HG03025 (cell line): ENCODE results near the gene RGS12.
"Not testable (repeated sequence)": the region's sequence is repeated elsewhere in the genome, so short reads cannot be mapped to it uniquely, and the experiment has no call there.

Experiments used
- ATAC-seq: cut with Tn5 transposase; IDR thresholded peaks from one replicate; pipeline ENCODE4 v1.9.1; 2021; ENCODE audit warnings: mild to moderate bottlenecking, moderate library complexity; ENCODE audit not compliant: unreplicated experiment, low FRiP score

RGS12 gene

GRCh38 chr4:3295837-3296624 lies 3.2 kb downstream of the RGS12 start:
- ATAC-seq, result no peak

- ATAC-seq, result no peak
Observed at GRCh38 chr4:3296651-3297050, 3.8 kb downstream of the RGS12 start.

GRCh38 chr4:3297066-3297859 lies 4.4 kb downstream of the RGS12 start:
- ATAC-seq, result no peak

DNA sequence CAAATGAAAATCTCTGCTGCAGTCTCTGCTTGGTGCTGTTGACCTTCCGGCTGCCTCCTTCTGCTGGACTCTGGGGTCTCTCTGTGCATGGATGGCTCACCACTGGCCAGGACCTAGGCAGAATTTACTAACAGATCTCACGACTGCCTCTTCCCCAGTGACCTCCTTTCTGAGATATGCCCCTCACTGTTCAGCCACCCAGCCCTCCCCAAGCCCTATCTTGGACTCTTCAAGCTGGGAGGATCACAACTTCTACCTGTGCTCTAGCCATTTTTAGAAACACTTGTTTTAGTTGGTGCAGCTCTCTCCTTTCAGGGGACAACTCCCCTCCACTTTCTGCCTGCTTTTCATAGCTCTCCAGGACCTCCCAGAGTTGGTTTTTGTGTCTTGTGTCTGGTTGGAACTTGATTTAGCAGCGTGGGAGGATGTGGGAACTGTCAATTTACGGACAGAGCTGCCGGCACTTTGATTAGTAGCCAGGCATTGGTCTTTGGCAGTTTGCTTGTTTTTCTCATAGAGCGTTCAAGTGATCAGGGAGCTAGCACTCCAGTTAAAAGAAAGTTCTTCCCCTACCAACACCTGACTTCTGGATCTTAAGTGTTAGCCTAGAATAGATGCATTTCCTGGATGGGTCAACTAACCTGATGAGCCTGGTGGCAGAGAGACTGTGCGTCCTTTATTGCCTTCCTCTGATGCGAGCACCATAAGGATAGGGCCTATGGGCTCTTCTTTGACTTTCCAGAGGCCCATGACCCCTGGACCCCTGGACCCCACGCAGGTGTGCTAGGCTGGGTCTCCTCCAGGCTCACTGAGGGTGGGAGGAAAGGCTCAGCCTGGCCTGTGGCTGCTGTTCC lies 6.5 kb downstream of the RGS12 start:
- no peak for ATAC-seq

GRCh38 chr4:3299976-3300671 lies 7.3 kb downstream of the RGS12 start:
- no peak for ATAC-seq

- ATAC-seq, result not testable (repeated sequence)
Observed at GRCh38 chr4:3300882-3301281, 8.1 kb downstream of the RGS12 start.

GRCh38 chr4:3301450-3302172 lies 8.8 kb downstream of the RGS12 start:
- ATAC-seq, result no peak

DNA sequence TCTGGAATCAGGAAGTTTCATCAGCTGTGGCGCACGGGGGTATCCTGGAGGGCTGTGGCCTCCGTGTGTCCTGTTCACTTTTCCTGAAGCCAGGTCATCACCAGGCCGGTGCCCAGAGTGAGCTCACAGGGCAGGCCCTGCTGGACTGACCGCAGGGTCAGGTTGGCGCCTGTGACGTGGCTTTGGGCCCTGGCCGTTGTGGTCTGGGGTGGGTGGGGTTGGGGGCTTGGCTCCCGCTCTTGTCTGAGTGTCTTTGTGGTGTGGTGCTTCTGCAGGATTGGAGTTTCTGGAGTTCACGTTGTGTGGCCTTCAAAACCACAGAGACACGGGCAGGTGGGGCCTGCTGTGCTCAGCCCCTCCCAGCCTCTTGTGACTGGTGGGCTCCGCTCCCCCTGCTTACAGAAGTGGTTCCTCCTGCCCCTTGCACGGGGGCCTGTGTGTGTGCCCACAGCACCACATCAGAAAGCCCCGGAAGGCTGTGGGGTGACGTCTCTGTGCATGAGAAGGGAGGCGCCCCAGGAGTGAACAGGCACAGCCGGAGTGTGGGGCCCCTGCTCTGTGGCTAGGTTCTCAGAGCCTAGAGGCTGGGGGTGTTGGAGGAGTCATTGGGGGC lies 9.5 kb downstream of the RGS12 start:
- ATAC-seq, result no peak

DNA sequence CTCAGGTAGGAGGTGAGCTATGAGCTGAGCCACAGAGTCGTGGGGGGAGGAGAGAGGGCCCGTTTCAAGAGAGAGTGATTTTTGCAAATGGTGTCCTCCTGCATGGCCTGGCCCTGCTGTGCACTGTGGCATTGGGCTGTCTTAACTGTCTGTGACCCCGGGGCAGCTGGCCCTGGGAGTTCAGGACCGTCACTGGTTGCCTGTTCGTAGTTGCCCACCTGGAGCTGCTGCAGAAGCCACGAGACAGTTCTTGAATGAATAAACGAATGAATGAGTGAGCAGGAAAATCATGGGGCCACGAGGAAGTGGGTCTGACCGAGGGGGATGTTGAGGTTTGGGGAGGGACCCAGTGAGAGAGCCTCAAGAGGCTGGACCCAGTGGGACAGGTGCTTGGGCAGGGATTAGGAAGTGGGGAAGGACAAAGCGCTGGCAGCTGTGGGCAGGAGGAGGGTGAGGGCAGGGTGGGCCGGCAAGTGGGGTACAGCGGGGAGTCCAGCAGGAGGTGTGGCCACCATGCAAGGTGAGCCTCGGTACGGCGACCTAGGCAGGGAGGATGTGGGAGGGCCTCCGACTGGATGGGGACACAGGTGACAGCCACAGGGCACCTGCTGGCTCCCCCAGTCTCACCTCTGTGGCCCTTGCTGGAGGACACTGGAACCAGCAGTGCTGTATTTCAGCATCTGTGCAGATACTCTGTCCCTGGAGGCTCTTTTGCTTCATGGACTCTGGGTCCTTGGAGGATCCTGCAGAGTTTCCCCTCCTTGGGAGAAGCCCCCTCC lies 10.2 kb downstream of the RGS12 start:
- ATAC-seq, result no peak

GRCh38 chr4:3303565-3303824 lies 10.7 kb downstream of the RGS12 start:
- ATAC-seq, result no peak

- ATAC-seq, result no peak
Observed at GRCh38 chr4:3303923-3304710, 11.3 kb downstream of the RGS12 start.

- ATAC-seq, result no peak
Observed at GRCh38 chr4:3304831-3305609, 12.2 kb downstream of the RGS12 start.

- ATAC-seq, result no peak
Observed at GRCh38 chr4:3305610-3306371, 13.0 kb downstream of the RGS12 start.

- no peak for ATAC-seq
Observed at GRCh38 chr4:3306450-3306849, 13.6 kb downstream of the RGS12 start.

DNA sequence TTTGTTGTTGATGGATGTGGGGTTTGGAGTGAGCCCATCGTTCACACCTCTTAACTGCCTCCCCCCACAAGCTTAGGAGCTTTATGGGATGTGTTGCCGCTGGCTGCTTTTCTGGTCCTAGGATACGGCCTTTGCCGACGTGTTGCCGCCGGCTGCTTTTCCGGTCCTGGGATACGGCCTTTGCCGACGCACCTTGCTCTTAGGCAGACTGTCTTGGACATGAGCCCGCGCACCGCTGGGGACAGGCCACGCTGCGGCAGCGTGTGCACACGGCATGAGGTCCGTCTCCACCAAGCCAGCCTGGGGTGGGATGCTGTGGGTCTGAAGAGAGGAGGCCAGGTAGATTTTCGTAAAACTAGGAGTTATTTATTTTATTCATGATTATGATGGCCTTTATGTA lies 14.2 kb downstream of the RGS12 start:
- ATAC-seq, result no peak

DNA sequence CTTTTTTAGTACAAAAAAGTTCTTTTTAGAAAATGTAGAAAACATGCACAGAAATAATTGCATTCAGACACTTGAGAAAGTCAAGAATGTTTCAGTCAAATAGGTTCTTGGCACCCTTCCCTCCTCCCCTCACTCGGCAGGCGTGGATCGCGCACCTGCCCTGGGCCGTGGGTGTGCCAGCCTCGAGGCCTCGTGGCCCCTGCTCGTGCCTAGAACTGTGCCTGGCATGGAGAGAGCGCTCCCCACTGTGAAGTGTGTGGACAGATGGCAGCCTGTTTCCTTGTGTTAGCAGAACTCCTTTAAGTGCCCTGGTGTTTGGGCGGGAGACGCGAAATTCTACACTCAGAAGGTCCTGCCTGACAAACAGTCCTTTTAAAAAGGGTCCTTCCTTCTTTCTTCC lies 14.7 kb downstream of the RGS12 start:
- no peak for ATAC-seq
